ENCODE data around the gene CCL28.
"Not testable (repeated sequence)": the region's sequence is repeated elsewhere in the genome, so short reads cannot be mapped to it uniquely, and the experiment has no call there.

The CCL28 gene

DNA sequence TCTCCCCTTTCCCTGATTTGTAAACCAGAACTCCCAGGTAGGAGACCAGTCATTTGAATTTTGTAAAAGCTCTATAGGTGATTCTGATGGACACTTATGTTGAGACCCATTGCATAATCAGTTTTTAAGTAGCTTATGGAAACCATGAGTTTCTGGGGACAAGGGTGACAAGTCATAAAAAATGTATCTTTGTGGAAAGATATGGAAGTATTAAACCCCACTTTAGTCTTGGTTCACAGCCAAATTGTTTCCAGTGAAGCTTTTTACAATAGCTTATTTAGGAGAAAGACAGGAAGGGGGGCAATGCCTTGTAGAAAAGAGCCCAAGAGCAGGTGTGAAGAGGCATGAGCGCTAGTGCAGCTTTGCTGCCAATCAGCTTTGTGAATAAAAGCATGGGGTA is 453 bp upstream of the CCL28 start:
- CTCF ChIA-PET: interaction anchor here (2.9 kb wide), 1 partner anchor 23 kb away, joined by 11 read pairs; no protein-coding TSS in a partner anchor
- no peak for DNase-seq (ENCODE audit: extremely low spot score)
- TF ChIP-seq ELF4 (IDR thresholded peaks at IDR 0.05) (no peak), ARNT (IDR thresholded peaks at IDR 0.05) (no peak), CTBP1 (IDR thresholded peaks at IDR 0.05; ENCODE audit: borderline replicate concordance) (no peak), FOXM1 (IDR thresholded peaks at IDR 0.05; ENCODE audit: borderline replicate concordance) (no peak), SUZ12 (IDR thresholded peaks at IDR 0.05) (no peak), HDGF (IDR thresholded peaks at IDR 0.05; ENCODE audit: borderline replicate concordance) (no peak), TARDBP (IDR thresholded peaks at IDR 0.05) (no peak), NFRKB (IDR thresholded peaks at IDR 0.05) (no peak)
- POLR2A ChIA-PET: interaction anchor here (0.6 to 1.5 kb wide), 4 partner anchors 77 to 298 kb away, joined by 3 to 4 read pairs (median 3); partner anchors contain the start of genes C5orf34 and HMGCS1

DNA sequence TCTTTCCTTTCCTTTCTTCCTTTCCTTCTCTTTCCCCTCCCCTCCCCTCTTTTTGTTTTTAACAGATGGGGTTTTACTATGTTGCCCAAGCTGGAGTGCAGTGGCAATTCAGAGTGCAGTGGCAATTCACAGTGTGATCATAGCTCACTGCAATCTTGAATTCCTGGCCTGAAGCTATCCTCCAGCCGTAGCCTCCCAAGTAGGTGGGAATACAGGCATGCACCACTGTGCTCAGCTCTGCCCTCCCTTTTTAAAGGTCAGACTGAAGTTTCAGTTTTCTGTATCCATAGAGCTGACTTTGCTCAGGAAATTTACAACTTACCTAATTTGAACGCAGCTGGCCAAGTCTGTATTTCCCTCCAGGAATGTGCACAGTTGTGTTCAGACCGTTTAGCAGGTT is 696 bp downstream of the CCL28 start:
- no peak for DNase-seq (ENCODE audit: extremely low spot score)
- ChIA-PET POLR2A (interaction anchor here (1.1 to 3.0 kb wide), 3 partner anchors 73 to 104 kb away, joined by 3 to 18 read pairs (median 4); partner anchors contain the start of genes C5orf34 and TMEM267), CTCF (interaction anchor here (0.7 to 2.9 kb wide), 2 partner anchors 22 to 72 kb away, joined by 3 to 11 read pairs; partner anchors contain the start of gene TMEM267)
- no peak for TF ChIP-seq ARNT (IDR thresholded peaks at IDR 0.05)
- no peak for TF ChIP-seq PKNOX1 (IDR thresholded peaks at IDR 0.05)
- TF ChIP-seq L3MBTL2 (conservative IDR thresholded peaks at IDR 0.05): no peak
- TF ChIP-seq FOXA1 (IDR thresholded peaks at IDR 0.05): no peak
- no peak for TF ChIP-seq NFRKB (IDR thresholded peaks at IDR 0.05)
- TF ChIP-seq HDGF (IDR thresholded peaks at IDR 0.05; ENCODE audit: borderline replicate concordance): no peak
- no peak for TF ChIP-seq FOXM1 (IDR thresholded peaks at IDR 0.05; ENCODE audit: borderline replicate concordance)
- no peak for TF ChIP-seq LEF1 (IDR thresholded peaks at IDR 0.05; ENCODE audit: borderline replicate concordance)
- no peak for TF ChIP-seq SUZ12 (IDR thresholded peaks at IDR 0.05)
- TF ChIP-seq FOXK2 (IDR thresholded peaks at IDR 0.05): no peak
- TF ChIP-seq TARDBP (IDR thresholded peaks at IDR 0.05): no peak
- no peak for TF ChIP-seq BHLHE40 (IDR thresholded peaks at IDR 0.05; ENCODE audit: borderline replicate concordance)
- no peak for TF ChIP-seq SP1 (IDR thresholded peaks at IDR 0.05)
- no peak for TF ChIP-seq ZNF384 (IDR thresholded peaks at IDR 0.05)
- TF ChIP-seq ELF4 (IDR thresholded peaks at IDR 0.05): no peak
- no peak for TF ChIP-seq CTBP1 (IDR thresholded peaks at IDR 0.05; ENCODE audit: borderline replicate concordance)

DNA sequence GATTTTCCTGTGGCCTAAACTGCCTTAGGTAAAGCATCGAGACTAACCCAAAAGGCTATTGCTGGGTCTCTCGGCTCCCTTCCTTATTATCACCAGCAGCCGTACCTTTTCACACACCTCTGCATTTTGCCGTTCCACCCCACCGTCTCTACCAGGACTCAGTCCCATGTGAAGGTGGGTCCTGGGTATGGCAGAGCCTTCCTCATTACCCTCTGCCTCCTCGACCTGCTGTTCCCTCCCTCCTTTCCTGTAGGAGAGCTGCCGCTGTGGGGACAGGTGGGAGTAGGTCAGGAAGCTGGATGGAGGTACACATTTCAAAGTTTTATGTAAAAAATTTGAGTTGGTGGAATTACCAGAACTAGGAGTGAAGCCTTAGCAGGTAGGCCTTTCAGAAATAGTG is 1.8 kb downstream of the CCL28 start:
- ChIA-PET POLR2A (interaction anchor here (3.0 kb wide), 1 partner anchor 74 kb away, joined by 18 read pairs; the partner anchor contains the start of gene TMEM267), CTCF (interaction anchor here (2.9 kb wide), 1 partner anchor 21 kb away, joined by 11 read pairs; no protein-coding TSS in a partner anchor)
- DNase-seq (ENCODE audit: extremely low spot score): no peak
- TF ChIP-seq FOXK2 (IDR thresholded peaks at IDR 0.05) (no peak), FOXM1 (IDR thresholded peaks at IDR 0.05; ENCODE audit: borderline replicate concordance) (no peak), SP1 (IDR thresholded peaks at IDR 0.05) (no peak), HDGF (IDR thresholded peaks at IDR 0.05; ENCODE audit: borderline replicate concordance) (no peak), FOXA1 (IDR thresholded peaks at IDR 0.05) (no peak), ZNF384 (IDR thresholded peaks at IDR 0.05) (no peak), TARDBP (IDR thresholded peaks at IDR 0.05) (no peak), LEF1 (IDR thresholded peaks at IDR 0.05; ENCODE audit: borderline replicate concordance) (no peak), NFRKB (IDR thresholded peaks at IDR 0.05) (no peak), L3MBTL2 (conservative IDR thresholded peaks at IDR 0.05) (no peak), PKNOX1 (IDR thresholded peaks at IDR 0.05) (no peak)

DNA sequence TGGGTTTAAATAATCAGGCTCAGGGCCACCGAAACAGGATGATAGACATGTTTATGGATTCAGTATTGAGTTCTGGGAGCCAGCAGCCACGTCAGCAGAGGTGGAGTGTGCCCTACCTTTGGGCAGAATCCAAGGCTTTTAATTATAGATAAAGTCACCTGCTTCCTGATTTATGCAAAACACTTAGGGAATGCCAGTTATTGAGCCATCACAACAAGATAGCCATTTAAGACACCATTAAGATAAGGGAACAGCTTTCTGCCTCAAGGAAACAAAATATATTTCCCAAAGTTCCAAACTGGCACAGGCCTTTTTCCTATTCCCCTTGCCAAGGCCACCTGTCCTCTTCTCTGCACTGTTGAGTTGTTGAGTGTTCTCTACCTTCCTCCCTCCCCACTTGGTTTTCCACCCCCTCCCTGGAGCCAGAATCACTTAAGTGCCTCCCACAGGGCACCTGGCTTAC is 2.4 kb downstream of the CCL28 start:
- TF ChIP-seq FOXK2 (IDR thresholded peaks at IDR 0.05) (no peak), SP1 (IDR thresholded peaks at IDR 0.05) (no peak), ZNF384 (IDR thresholded peaks at IDR 0.05) (no peak), FOXA1 (IDR thresholded peaks at IDR 0.05) (no peak), PKNOX1 (IDR thresholded peaks at IDR 0.05) (no peak), FOXM1 (IDR thresholded peaks at IDR 0.05; ENCODE audit: borderline replicate concordance) (no peak), SUZ12 (IDR thresholded peaks at IDR 0.05) (no peak), ELF4 (IDR thresholded peaks at IDR 0.05) (no peak), HDGF (IDR thresholded peaks at IDR 0.05; ENCODE audit: borderline replicate concordance) (no peak), LEF1 (IDR thresholded peaks at IDR 0.05; ENCODE audit: borderline replicate concordance) (no peak), L3MBTL2 (conservative IDR thresholded peaks at IDR 0.05) (no peak), ARNT (IDR thresholded peaks at IDR 0.05) (no peak), TARDBP (IDR thresholded peaks at IDR 0.05) (no peak), BHLHE40 (IDR thresholded peaks at IDR 0.05; ENCODE audit: borderline replicate concordance) (no peak), NFRKB (IDR thresholded peaks at IDR 0.05) (no peak), CTBP1 (IDR thresholded peaks at IDR 0.05; ENCODE audit: borderline replicate concordance) (no peak)
- POLR2A ChIA-PET: interaction anchor here (3.0 kb wide), 1 partner anchor 74 kb away, joined by 18 read pairs; the partner anchor contains the start of gene TMEM267
- CTCF ChIA-PET: interaction anchor here (2.9 kb wide), 1 partner anchor 20 kb away, joined by 11 read pairs; no protein-coding TSS in a partner anchor
- no peak for DNase-seq (ENCODE audit: extremely low spot score)

DNA sequence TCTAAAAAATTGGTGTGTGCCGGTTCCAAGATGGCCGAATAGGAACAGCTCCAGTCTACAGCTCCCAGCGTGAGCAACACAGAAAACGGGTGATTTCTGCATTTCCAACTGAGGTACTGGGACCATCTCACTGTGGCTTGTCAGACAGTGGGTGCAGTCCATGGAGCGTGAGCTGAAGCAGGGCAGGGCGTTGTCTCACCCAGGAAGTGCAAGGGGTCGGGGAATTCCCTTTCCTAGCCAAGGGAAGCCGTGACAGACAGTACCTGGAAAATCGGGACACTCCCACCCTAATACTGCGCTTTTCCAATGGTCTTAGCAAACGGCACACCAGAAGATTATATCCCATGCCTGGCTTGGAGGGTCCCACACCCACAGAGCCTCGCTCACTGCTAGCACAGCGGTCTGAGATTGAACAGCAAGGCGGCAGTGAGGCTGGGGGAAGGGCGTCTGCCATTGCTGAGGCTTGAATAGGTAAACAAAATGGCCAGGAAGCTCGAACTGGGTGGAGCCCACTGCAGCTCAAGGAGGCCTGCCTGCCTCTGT is 9.6 kb downstream of the CCL28 start:
- POLR2A ChIA-PET; CTCF ChIA-PET; DNase-seq (ENCODE audit: extremely low spot score): not testable (repeated sequence)

GRCh38 chr5:43401827-43402226 is 10.4 kb downstream of the CCL28 start:
- peak; percentile 41 for DNase-seq (ENCODE audit: extremely low spot score)
- CTCF ChIA-PET: no interaction called here
- POLR2A ChIA-PET: interaction anchor here (1.0 kb wide), 1 partner anchor 82 kb away, joined by 8 read pairs; the partner anchor contains the start of gene TMEM267
- TF ChIP-seq FOXA1 (IDR thresholded peaks at IDR 0.05): no peak
- no peak for TF ChIP-seq CTBP1 (IDR thresholded peaks at IDR 0.05; ENCODE audit: borderline replicate concordance)
- TF ChIP-seq TARDBP (IDR thresholded peaks at IDR 0.05): no peak
- TF ChIP-seq L3MBTL2 (conservative IDR thresholded peaks at IDR 0.05): no peak
- no peak for TF ChIP-seq SP1 (IDR thresholded peaks at IDR 0.05)
